GM18526 (cell line): Measurements from ENCODE around the gene LYRM9.

Source experiments
- POLR2A ChIP-seq: IDR thresholded peaks from 3 replicates; pipeline ENCODE4 v1.6.1; 2011; ENCODE audit not compliant: insufficient read length; ENCODE audit errors: extremely low read depth

Gene LYRM9

GRCh38 chr17:27917000-27917399 is 23.8 kb upstream of the LYRM9 start:
- no peak for TF ChIP-seq POLR2A

GRCh38 chr17:27915709-27916108 is 22.5 kb upstream of the LYRM9 start:
- no peak for TF ChIP-seq POLR2A

- no peak for TF ChIP-seq POLR2A
Measured at GRCh38 chr17:27914382-27914781, 21.2 kb upstream of the LYRM9 start.

- TF ChIP-seq POLR2A, result no peak
Measured at GRCh38 chr17:27912964-27913363, 19.8 kb upstream of the LYRM9 start.

GRCh38 chr17:27907976-27908558 is 14.9 kb upstream of the LYRM9 start:
- TF ChIP-seq POLR2A, result no peak

GRCh38 chr17:27906623-27907022 is 13.5 kb upstream of the LYRM9 start:
- no peak for TF ChIP-seq POLR2A

- no peak for TF ChIP-seq POLR2A
Measured at GRCh38 chr17:27906226-27906580, 13.0 kb upstream of the LYRM9 start.

- TF ChIP-seq POLR2A, result no peak
Measured at GRCh38 chr17:27905447-27906225, 12.5 kb upstream of the LYRM9 start.

- no peak for TF ChIP-seq POLR2A
Measured at GRCh38 chr17:27904534-27905446, 11.6 kb upstream of the LYRM9 start.

GRCh38 chr17:27904114-27904513 is 10.9 kb upstream of the LYRM9 start:
- no peak for TF ChIP-seq POLR2A

- TF ChIP-seq POLR2A, result no peak
Measured at GRCh38 chr17:27899525-27899924, 6.4 kb upstream of the LYRM9 start.

GRCh38 chr17:27898096-27898495 is 4.9 kb upstream of the LYRM9 start:
- no peak for TF ChIP-seq POLR2A

GRCh38 chr17:27896701-27897100 is 3.5 kb upstream of the LYRM9 start:
- no peak for TF ChIP-seq POLR2A

- no peak for TF ChIP-seq POLR2A
Measured at GRCh38 chr17:27895940-27896535, 2.9 kb upstream of the LYRM9 start.

GRCh38 chr17:27895123-27895895 is 2.1 kb upstream of the LYRM9 start:
- TF ChIP-seq POLR2A, result no peak

GRCh38 chr17:27893841-27894503 is 807 bp upstream of the LYRM9 start:
- no peak for TF ChIP-seq POLR2A
